WTC11 (cell line): ENCODE data around the gene PFKM. TPM values are rescaled to one million over a fixed set of nuclear protein-coding genes. Genes with fewer than 3 reads are reported as not detected.

Experiments used
- ATAC-seq: fragments of 200-7000 bp; cut with Tn5 transposase; 2 replicates; pipeline ENCODE4 v1.10.0; 2021; ENCODE audit warnings: mild to moderate bottlenecking, moderate library complexity
- CTCF ChIA-PET: fragments of 300-600 bp; sonication (Branson Sonifier 250); formaldehyde crosslinking; loops from one replicate; lab custom pipeline; 2021; ENCODE audit warnings: antibody characterized with exemption; lab: Charles Lee
- POLR2A ChIA-PET: fragments of 350-600 bp; sonication (Branson Sonifier 250); formaldehyde crosslinking; loops from one replicate; lab custom pipeline; 2021; ENCODE audit warnings: antibody characterized with exemption; lab: Charles Lee
- DNase-seq: peaks from one replicate; pipeline ENCODE4 v3.0.0; 2021; ENCODE audit warnings: low spot score
- H3K27ac Mint-ChIP-seq: 2 replicates; pipeline ENCODE4 v1.8.0; 2021; ENCODE audit warnings: mixed read lengths
- H3K27me3 Mint-ChIP-seq: 2 replicates; pipeline ENCODE4 v1.8.0; 2021; ENCODE audit warnings: low read depth, mild to moderate bottlenecking, moderate library complexity, mixed read lengths
- H3K36me3 Mint-ChIP-seq: 2 replicates; pipeline ENCODE4 v1.8.0; 2021; ENCODE audit warnings: mixed read lengths
- H3K4me1 Mint-ChIP-seq: 2 replicates; pipeline ENCODE4 v1.8.0; 2022; ENCODE audit warnings: mixed read lengths
- H3K4me3 Mint-ChIP-seq: 2 replicates; pipeline ENCODE4 v1.8.0; 2021; ENCODE audit warnings: mild to moderate bottlenecking, moderate library complexity, mixed read lengths
- H3K9me3 Mint-ChIP-seq: 2 replicates; pipeline ENCODE4 v1.8.0; 2021; ENCODE audit warnings: mixed read lengths
- CREB1 ChIP-seq: sonication (generic); formaldehyde crosslinking; IDR thresholded peaks from 2 replicates; pipeline ENCODE4 v1.8.0; 2023; ENCODE audit warnings: mild to moderate bottlenecking, missing genetic modification reagents
- E2F4 ChIP-seq: sonication (generic); formaldehyde crosslinking; IDR thresholded peaks from 2 replicates; pipeline ENCODE4 v1.8.1; 2022; ENCODE audit warnings: low read depth, mild to moderate bottlenecking, moderate library complexity, missing genetic modification reagents, borderline replicate concordance
- FOXK1 ChIP-seq: sonication (generic); formaldehyde crosslinking; IDR thresholded peaks from 2 replicates; pipeline ENCODE4 v1.8.0; 2022; ENCODE audit warnings: mild to moderate bottlenecking, moderate library complexity, missing genetic modification reagents
- JAZF1 ChIP-seq: fragments of 250-450 bp; sonication (Bioruptor Pico); IDR thresholded peaks from 2 replicates; pipeline ENCODE4 v1.9.0; 2021; ENCODE audit warnings: moderate library complexity, mild to moderate bottlenecking, inconsistent platforms
- JUN ChIP-seq: sonication (generic); formaldehyde crosslinking; IDR thresholded peaks from 2 replicates; pipeline ENCODE4 v1.8.0; 2023; ENCODE audit warnings: mild to moderate bottlenecking, missing genetic modification reagents
- NFATC4 ChIP-seq: fragments of 250-450 bp; sonication (Bioruptor Pico); IDR thresholded peaks from 2 replicates; pipeline ENCODE4 v1.9.0; 2021; ENCODE audit warnings: mild to moderate bottlenecking
- PRDM15 ChIP-seq: sonication (generic); formaldehyde crosslinking; IDR thresholded peaks from 2 replicates; pipeline ENCODE4 v1.8.0; 2022; ENCODE audit warnings: missing genetic modification reagents
- RORB ChIP-seq: fragments of 250-450 bp; sonication (Bioruptor Pico); IDR thresholded peaks from 2 replicates; pipeline ENCODE4 v1.9.0; 2021; ENCODE audit warnings: mild to moderate bottlenecking
- SMAD3 ChIP-seq: sonication (generic); formaldehyde crosslinking; IDR thresholded peaks from 2 replicates; pipeline ENCODE4 v1.8.0; 2022; ENCODE audit warnings: missing genetic modification reagents, mild to moderate bottlenecking, borderline replicate concordance
- TEAD4 ChIP-seq: sonication (generic); formaldehyde crosslinking; IDR thresholded peaks from 2 replicates; pipeline ENCODE4 v1.8.0; 2022; ENCODE audit warnings: mild to moderate bottlenecking, missing genetic modification reagents
- TP53 ChIP-seq: sonication (generic); formaldehyde crosslinking; IDR thresholded peaks from 2 replicates; pipeline ENCODE4 v1.8.1; 2023; ENCODE audit warnings: mild to moderate bottlenecking, missing genetic modification reagents
- ZNF121 ChIP-seq: sonication (generic); formaldehyde crosslinking; IDR thresholded peaks from 2 replicates; pipeline ENCODE4 v1.8.0; 2023; ENCODE audit warnings: missing genetic modification reagents
- ZNF423 ChIP-seq: fragments of 250-450 bp; sonication (Bioruptor Pico); IDR thresholded peaks from 2 replicates; pipeline ENCODE4 v2.1.2; 2022; ENCODE audit warnings: mild to moderate bottlenecking, moderate library complexity
- ZNF512 ChIP-seq: sonication (generic); formaldehyde crosslinking; IDR thresholded peaks from 2 replicates; pipeline ENCODE4 v1.8.1; 2022; ENCODE audit warnings: missing genetic modification reagents, borderline replicate concordance
- ZNF671 ChIP-seq: fragments of 250-450 bp; sonication (Bioruptor Pico); IDR thresholded peaks from 2 replicates; pipeline ENCODE4 v1.8.0; 2021; ENCODE audit warnings: mild to moderate bottlenecking
- total RNA-seq: library from RNA; stranded (reverse); gene quantifications from 3 replicates; pipeline ENCODE4 v1.2.3, GENCODE V29; 2021
- TF ChIP-seq, protein P1 (sequence below): sonication (generic); formaldehyde crosslinking; IDR thresholded peaks from 2 replicates; pipeline ENCODE4 v1.8.0; 2023; ENCODE audit warnings: missing genetic modification reagents
- TF ChIP-seq, protein P2 (sequence below): sonication (generic); formaldehyde crosslinking; IDR thresholded peaks from 2 replicates; pipeline ENCODE4 v1.8.1; 2023; ENCODE audit warnings: mild to moderate bottlenecking, missing genetic modification reagents
- TF ChIP-seq, protein P3 (sequence below): sonication (generic); formaldehyde crosslinking; IDR thresholded peaks from 2 replicates; pipeline ENCODE4 v1.8.1; 2023; ENCODE audit warnings: mild to moderate bottlenecking, missing genetic modification reagents, borderline replicate concordance
- TF ChIP-seq, protein P4 (sequence below): sonication (generic); formaldehyde crosslinking; IDR thresholded peaks from 2 replicates; pipeline ENCODE4 v1.8.1; 2022; ENCODE audit warnings: low read depth, missing genetic modification reagents, borderline replicate concordance
- TF ChIP-seq, protein P5 (sequence below): fragments of 200-600 bp; IDR thresholded peaks from 2 replicates; pipeline ENCODE4 v1.8.0; 2022; ENCODE audit warnings: antibody characterized with exemption

The PFKM gene
- total RNA-seq, 1 experiment from 2014 or later: 99.3 TPM

DNA sequence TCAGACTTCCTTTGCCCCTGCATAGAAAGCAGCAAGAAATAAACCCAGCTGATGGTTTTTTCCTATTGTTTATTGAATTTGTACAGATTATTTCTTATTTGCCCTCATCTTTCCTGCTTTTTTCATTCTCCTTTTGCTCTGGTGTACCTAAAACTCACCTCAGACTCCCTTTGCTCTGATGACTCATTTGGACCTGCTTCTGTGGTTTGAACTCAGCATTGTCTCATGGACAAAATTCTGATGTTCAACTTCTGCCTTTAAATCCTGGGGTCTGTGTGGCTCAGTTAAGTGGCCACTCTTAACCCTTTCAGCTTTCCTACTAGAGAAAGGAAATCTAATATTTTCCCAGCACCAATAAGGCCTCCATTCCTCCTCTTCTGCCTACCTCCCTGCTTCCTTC, 9.7 kb upstream of the PFKM start (continued):
- TF ChIP-seq, protein P1, sequence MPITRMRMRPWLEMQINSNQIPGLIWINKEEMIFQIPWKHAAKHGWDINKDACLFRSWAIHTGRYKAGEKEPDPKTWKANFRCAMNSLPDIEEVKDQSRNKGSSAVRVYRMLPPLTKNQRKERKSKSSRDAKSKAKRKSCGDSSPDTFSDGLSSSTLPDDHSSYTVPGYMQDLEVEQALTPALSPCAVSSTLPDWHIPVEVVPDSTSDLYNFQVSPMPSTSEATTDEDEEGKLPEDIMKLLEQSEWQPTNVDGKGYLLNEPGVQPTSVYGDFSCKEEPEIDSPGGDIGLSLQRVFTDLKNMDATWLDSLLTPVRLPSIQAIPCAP: no peak
- no peak for TF ChIP-seq JUN (CRISPR knock-in tag)
- TF ChIP-seq TEAD4: no peak
- no peak for TF ChIP-seq PRDM15 (CRISPR knock-in tag)
- TF ChIP-seq FOXK1: no peak
- TF ChIP-seq, protein P2, sequence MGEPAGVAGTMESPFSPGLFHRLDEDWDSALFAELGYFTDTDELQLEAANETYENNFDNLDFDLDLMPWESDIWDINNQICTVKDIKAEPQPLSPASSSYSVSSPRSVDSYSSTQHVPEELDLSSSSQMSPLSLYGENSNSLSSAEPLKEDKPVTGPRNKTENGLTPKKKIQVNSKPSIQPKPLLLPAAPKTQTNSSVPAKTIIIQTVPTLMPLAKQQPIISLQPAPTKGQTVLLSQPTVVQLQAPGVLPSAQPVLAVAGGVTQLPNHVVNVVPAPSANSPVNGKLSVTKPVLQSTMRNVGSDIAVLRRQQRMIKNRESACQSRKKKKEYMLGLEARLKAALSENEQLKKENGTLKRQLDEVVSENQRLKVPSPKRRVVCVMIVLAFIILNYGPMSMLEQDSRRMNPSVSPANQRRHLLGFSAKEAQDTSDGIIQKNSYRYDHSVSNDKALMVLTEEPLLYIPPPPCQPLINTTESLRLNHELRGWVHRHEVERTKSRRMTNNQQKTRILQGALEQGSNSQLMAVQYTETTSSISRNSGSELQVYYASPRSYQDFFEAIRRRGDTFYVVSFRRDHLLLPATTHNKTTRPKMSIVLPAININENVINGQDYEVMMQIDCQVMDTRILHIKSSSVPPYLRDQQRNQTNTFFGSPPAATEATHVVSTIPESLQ: no peak
- no peak for TF ChIP-seq SMAD3 (CRISPR knock-in tag)

DNA sequence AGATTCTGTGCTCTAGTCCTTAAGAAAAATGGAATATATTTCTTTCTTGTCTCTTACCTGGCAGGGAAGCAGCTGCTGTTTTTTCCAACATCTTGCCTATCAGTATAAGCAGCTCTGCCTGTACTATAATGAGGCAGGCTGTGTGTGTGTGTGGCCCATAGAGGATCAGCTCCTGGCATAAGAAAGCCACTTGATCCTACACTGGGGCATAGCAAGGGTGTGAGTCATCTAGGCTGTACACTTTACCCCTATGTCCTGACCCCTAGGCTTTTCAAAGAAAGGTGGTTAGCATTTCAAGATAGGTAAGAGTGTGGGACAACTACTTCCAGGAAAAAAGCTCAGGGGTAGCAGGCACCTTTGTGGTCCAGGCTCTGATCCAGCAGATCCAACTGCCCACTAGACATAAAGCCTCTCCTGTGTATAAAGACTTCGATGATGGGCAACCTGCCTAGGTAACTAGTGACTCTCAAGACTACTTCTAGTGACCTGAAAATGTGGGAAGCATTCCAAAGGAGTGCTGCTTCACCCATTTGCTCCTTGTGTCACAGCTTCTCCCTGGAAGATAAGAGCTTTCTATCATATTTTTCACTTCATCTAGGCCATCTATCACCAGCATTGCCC, 8.4 kb upstream of the PFKM start:
- CTCF ChIA-PET: no interaction called here
- POLR2A ChIA-PET: interaction anchor here (2.9 kb wide), 1 partner anchor 8 kb away, joined by 11 read pairs; the partner anchor contains the start of gene PFKM
- Mint-ChIP-seq H3K36me3 (peaks cover 11% of the 10 kb centered on the region; the same call in 1 of the 2 replicates), H3K27me3 (peaks cover 44% of the 10 kb centered on the region), H3K4me1 (peaks cover 6% of the 10 kb centered on the region), H3K9me3 (peaks cover 17% of the 10 kb centered on the region), H3K4me3 (no peak overlapping the region), H3K27ac (no peak overlapping the region)
- no peak for ATAC-seq
- no peak for DNase-seq
- TF ChIP-seq E2F4 (CRISPR knock-in tag) (no peak), SMAD3 (CRISPR knock-in tag) (no peak), ZNF121 (no peak), CREB1 (CRISPR knock-in tag) (no peak), ZNF512 (CRISPR knock-in tag) (no peak), ZNF423 (no peak), NFATC4 (CRISPR knock-in tag) (no peak), RORB (CRISPR knock-in tag) (no peak), TP53 (CRISPR knock-in tag) (no peak), JAZF1 (CRISPR knock-in tag) (no peak), ZNF671 (CRISPR knock-in tag) (no peak)
- TF ChIP-seq, protein P3, sequence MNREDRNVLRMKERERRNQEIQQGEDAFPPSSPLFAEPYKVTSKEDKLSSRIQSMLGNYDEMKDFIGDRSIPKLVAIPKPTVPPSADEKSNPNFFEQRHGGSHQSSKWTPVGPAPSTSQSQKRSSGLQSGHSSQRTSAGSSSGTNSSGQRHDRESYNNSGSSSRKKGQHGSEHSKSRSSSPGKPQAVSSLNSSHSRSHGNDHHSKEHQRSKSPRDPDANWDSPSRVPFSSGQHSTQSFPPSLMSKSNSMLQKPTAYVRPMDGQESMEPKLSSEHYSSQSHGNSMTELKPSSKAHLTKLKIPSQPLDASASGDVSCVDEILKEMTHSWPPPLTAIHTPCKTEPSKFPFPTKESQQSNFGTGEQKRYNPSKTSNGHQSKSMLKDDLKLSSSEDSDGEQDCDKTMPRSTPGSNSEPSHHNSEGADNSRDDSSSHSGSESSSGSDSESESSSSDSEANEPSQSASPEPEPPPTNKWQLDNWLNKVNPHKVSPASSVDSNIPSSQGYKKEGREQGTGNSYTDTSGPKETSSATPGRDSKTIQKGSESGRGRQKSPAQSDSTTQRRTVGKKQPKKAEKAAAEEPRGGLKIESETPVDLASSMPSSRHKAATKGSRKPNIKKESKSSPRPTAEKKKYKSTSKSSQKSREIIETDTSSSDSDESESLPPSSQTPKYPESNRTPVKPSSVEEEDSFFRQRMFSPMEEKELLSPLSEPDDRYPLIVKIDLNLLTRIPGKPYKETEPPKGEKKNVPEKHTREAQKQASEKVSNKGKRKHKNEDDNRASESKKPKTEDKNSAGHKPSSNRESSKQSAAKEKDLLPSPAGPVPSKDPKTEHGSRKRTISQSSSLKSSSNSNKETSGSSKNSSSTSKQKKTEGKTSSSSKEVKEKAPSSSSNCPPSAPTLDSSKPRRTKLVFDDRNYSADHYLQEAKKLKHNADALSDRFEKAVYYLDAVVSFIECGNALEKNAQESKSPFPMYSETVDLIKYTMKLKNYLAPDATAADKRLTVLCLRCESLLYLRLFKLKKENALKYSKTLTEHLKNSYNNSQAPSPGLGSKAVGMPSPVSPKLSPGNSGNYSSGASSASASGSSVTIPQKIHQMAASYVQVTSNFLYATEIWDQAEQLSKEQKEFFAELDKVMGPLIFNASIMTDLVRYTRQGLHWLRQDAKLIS (CRISPR knock-in tag): no peak
- TF ChIP-seq, protein P4, sequence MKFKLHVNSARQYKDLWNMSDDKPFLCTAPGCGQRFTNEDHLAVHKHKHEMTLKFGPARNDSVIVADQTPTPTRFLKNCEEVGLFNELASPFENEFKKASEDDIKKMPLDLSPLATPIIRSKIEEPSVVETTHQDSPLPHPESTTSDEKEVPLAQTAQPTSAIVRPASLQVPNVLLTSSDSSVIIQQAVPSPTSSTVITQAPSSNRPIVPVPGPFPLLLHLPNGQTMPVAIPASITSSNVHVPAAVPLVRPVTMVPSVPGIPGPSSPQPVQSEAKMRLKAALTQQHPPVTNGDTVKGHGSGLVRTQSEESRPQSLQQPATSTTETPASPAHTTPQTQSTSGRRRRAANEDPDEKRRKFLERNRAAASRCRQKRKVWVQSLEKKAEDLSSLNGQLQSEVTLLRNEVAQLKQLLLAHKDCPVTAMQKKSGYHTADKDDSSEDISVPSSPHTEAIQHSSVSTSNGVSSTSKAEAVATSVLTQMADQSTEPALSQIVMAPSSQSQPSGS (CRISPR knock-in tag): no peak
- TF ChIP-seq, protein P5, sequence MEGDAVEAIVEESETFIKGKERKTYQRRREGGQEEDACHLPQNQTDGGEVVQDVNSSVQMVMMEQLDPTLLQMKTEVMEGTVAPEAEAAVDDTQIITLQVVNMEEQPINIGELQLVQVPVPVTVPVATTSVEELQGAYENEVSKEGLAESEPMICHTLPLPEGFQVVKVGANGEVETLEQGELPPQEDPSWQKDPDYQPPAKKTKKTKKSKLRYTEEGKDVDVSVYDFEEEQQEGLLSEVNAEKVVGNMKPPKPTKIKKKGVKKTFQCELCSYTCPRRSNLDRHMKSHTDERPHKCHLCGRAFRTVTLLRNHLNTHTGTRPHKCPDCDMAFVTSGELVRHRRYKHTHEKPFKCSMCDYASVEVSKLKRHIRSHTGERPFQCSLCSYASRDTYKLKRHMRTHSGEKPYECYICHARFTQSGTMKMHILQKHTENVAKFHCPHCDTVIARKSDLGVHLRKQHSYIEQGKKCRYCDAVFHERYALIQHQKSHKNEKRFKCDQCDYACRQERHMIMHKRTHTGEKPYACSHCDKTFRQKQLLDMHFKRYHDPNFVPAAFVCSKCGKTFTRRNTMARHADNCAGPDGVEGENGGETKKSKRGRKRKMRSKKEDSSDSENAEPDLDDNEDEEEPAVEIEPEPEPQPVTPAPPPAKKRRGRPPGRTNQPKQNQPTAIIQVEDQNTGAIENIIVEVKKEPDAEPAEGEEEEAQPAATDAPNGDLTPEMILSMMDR: no peak
